Adrenal gland (tissue), 12 donors: Measurements from ENCODE around the gene WDR62. TPM values are rescaled to one million over a fixed set of nuclear protein-coding genes. Genes with fewer than 3 reads are reported as not detected.

Source experiments
- DNase-seq, 7 donors: peaks; one replicate each; pipeline ENCODE4 v3.0.0-alpha.2; 2019 to 2020
- H3K27ac ChIP-seq, 5 donors: fragments of 200-600 bp; sonication (generic) in 4 of 5; 1 replicate in 3 of 5; 2 replicates in 2 of 5; pipeline versions ENCODE4 v1.5.1 to v1.8.0; 2016 to 2020; ENCODE audit warnings: mild to moderate bottlenecking in 1 of 5
- H3K27me3 ChIP-seq: fragments of 200-600 bp; 2 replicates; pipeline ENCODE4 v1.8.0; 2021
- H3K36me3 ChIP-seq, 2 donors: fragments of 200-600 bp; replicated peaks in 1 of 2; 1 replicate in 1 of 2; 2 replicates in 1 of 2; pipeline versions ENCODE4 v1.5.1 to v1.8.0; 2018 to 2022
- H3K4me1 ChIP-seq, 2 donors: fragments of 200-600 bp; replicated peaks in 1 of 2; 1 replicate in 1 of 2; 2 replicates in 1 of 2; pipeline versions ENCODE4 v1.5.1 to v1.8.0; 2018 to 2021
- H3K4me3 ChIP-seq, 4 donors: fragments of 200-600 bp; sonication (generic) in 3 of 4; one replicate each; pipeline ENCODE4 v1.5.1; 2016 to 2018
- H3K9me3 ChIP-seq, 3 donors: fragments of 200-600 bp; sonication (generic) in 1 of 3; replicated peaks in 1 of 3; 1 replicate in 2 of 3; 2 replicates in 1 of 3; pipeline versions ENCODE4 v1.5.1 to v1.8.0; 2016 to 2021
- POLR2A ChIP-seq, 2 donors: fragments of 450-650 bp; IDR thresholded peaks; one replicate each; pipeline ENCODE4 v1.6.1; 2017; ENCODE audit warnings: antibody characterized with exemption in 2 of 2, mild to moderate bottlenecking in 2 of 2, moderate library complexity in 1 of 2
- WGBS, 4 donors: extraction: QIAGEN DNeasy Blood & Tissue Kit in 2 of 4; methylation state at CpG; one replicate each; pipeline versions ENCODE4 v1.1.5 to v1.1.7; 2013 to 2017; 5-methylcytosine and 5-hydroxymethylcytosine counted together
- intact Hi-C, 2 donors: fragments of 100-400 bp; cut with DNase I; formaldehyde crosslinking; loops; one replicate each; pipeline versions ENCODE4 v1.14.1 to v1.15.0; 2022 to 2023
- polyA plus RNA-seq, 3 donors: library from polyadenylated mRNA; stranded (reverse); fragments of 200-250 nt in 2 of 3; fragments of 350-450 nt in 1 of 3; fragmentation: Illumina TruSeq in 1 of 3; extraction: RNeasy Lipid Tissue Mini Kit (QIAGEN cat#74804) in 1 of 3; gene quantifications; one replicate each; pipeline ENCODE4 v1.2.3, GENCODE V29; 2013 to 2014
- total RNA-seq, 9 donors: library from RNA; depleted of rRNA in 4 of 9; stranded (reverse); fragments of >200 nt in 4 of 9; fragments of 120-200 nt in 1 of 9; fragmentation: NEBNext Ultra II Directional in 1 of 9; extraction: Animal tissue kit (Norgen Biotek cat#: 25700) in 1 of 9; gene quantifications; one replicate each; pipeline versions ENCODE4 v1.1.0 to v1.2.4, GENCODE V29; 2013 to 2023
- TF ChIP-seq, protein P1 (sequence below), 6 experiments: fragments of 450-650 bp in 4 of 6; fragments of 200-600 bp in 2 of 6; sonication (generic) in 1 of 6; IDR thresholded peaks; 1 replicate in 5 of 6; 2 replicates in 1 of 6; pipeline versions ENCODE4 v1.5.1 to v1.8.0; 2016 to 2021; ENCODE audit warnings: antibody characterized with exemption in 6 of 6, mild to moderate bottlenecking in 2 of 6, moderate library complexity in 1 of 6
- donor health status: healthy with polysubstance abuse.
- donor health status: Bipolar disorder and iron deficiency.
- donor health status: DM: yes; HTN: yes; CAD: no.
- donor health status: DM: no; HTN: no; CAD: no.
- donor health status: DM: no; HTN: no; CAD: no.
- donor health status: DM: yes; HTN: yes; CAD: no.

Gene WDR62
- total and polyA plus RNA-seq, 12 donors = 0.12 to 2.0 (median 0.70) TPM; not detected in 1

DNA sequence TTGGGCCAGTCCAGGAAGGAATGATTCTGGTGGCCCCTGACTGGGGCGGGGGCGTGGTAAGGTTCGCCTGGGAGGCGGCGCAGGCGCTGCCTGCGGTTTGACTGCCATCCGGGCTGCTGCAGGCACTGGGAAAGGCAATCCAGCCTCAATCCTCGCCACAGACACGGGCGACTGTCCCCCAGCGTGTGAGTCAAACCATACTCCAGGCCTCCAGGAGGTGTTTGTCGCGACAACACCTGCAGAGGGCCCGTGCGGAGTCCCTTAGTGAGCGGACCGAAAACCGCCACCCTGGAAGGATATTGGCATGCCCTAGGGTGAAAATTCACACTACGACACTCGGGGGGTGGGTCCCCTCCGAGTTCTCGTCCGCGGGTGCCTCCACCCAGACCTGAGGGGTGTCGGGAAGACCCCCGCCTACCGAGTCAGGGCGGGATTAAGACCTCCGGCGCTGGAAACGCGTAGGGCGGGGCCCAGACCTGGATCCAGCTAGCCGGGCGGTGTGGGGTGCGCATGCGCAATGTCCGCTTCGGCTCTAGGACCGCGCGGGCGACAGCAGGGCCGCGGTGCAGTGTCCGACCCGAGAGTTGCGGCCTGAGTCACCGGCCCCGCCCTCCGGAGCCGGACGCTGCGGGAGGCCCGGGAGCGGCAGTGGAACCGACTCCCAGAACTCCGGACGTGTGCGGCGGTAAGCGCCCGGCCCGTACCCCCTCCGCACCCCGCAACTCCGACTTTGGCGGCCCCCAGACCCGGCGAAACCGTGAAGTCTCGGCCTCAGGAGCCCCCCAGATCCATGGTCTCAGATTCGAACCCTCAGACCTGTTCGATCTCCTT, 85.0 kb downstream of the WDR62 start, which contains the start of gene CAPNS1:
Gene CAPNS1 (plus strand): TSS at position 594 of the 831 bp plus-strand sequence. CDS start 946 bp downstream, outside the sequence.
- Histone ChIP-seq H3K9me3 (no peaks in the 10 kb centered on the region), H3K36me3 (peaks cover 0 to 30% of the 10 kb centered on the region in 2 donors), H3K4me3 (peak within 1 kb of the TSS; percentile 66 to 98 (median 82)), H3K4me1 (peaks cover 16 to 21% of the 10 kb centered on the region in 2 donors), H3K27me3 (no peaks in the 10 kb centered on the region), H3K27ac (peak within 1 kb of the TSS; percentile 96 to 99 (median 99))
- intact Hi-C loops = no loop called here
- WGBS, 4 donors = 0 to 1% (median 0%) methylated on average over 26 to 75 of the region's 75 CpGs
- DNase-seq = peak; percentile 96 to 98 (median 97)
- TF ChIP-seq, protein P1, sequence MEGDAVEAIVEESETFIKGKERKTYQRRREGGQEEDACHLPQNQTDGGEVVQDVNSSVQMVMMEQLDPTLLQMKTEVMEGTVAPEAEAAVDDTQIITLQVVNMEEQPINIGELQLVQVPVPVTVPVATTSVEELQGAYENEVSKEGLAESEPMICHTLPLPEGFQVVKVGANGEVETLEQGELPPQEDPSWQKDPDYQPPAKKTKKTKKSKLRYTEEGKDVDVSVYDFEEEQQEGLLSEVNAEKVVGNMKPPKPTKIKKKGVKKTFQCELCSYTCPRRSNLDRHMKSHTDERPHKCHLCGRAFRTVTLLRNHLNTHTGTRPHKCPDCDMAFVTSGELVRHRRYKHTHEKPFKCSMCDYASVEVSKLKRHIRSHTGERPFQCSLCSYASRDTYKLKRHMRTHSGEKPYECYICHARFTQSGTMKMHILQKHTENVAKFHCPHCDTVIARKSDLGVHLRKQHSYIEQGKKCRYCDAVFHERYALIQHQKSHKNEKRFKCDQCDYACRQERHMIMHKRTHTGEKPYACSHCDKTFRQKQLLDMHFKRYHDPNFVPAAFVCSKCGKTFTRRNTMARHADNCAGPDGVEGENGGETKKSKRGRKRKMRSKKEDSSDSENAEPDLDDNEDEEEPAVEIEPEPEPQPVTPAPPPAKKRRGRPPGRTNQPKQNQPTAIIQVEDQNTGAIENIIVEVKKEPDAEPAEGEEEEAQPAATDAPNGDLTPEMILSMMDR (IDR thresholded peaks at IDR 0.05) = no peak
- TF ChIP-seq POLR2A (IDR thresholded peaks at IDR 0.05) = peak; percentile 84 to 94

DNA sequence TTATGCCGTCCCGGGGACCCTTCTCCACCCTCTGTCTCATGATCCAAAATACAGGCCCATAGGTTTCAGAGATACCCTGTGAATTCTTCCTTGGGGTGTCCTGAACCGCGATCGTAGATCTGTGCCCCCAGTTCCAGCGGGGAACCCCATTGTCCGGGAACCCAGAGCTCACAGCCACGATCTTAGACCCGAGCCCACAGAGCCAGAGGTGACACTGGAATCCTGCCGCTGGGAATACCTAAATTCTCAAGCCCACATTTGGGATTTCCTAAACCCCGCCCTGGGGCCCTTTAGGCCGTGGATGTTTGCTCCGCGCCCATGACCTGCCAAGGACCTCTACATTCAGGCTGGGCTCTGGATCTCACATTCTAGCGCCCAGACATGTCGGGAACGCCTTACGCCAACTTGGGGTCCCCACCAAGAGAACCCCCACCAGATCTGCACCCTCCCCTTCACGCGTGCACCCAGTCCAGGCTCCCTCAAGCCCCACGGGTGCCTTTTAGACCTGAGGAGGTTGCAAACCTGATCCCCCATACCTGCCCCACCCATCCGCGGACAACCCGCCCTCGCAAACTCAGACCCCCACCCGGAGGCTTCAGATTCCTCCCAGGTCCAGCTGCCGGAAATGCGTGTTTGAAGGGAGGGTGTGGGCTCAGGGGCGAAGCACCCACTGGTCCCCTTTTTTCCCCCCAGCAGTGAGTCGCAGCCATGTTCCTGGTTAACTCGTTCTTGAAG, 85.8 kb downstream of the WDR62 start:
- WGBS, 4 donors = 0 to 2% (median 1%) methylated on average over 21 to 31 of the region's 31 CpGs
- Histone ChIP-seq H3K27me3 (no peaks in the 10 kb centered on the region), H3K27ac (peak overlapping the region; percentile 96 to 99 (median 99)), H3K36me3 (peaks cover 0 to 37% of the 10 kb centered on the region in 2 donors), H3K4me3 (peak overlapping the region; percentile 66 to 98 (median 82)), H3K9me3 (no peaks in the 10 kb centered on the region), H3K4me1 (peaks cover 16 to 21% of the 10 kb centered on the region in 2 donors)
- intact Hi-C loops = no loop called here
- DNase-seq = peak in 6 of 7 donors; percentile 57 to 78 (median 66)
- no peak for TF ChIP-seq POLR2A (IDR thresholded peaks at IDR 0.05)
- TF ChIP-seq, protein P1 (IDR thresholded peaks at IDR 0.05) = no peak

DNA sequence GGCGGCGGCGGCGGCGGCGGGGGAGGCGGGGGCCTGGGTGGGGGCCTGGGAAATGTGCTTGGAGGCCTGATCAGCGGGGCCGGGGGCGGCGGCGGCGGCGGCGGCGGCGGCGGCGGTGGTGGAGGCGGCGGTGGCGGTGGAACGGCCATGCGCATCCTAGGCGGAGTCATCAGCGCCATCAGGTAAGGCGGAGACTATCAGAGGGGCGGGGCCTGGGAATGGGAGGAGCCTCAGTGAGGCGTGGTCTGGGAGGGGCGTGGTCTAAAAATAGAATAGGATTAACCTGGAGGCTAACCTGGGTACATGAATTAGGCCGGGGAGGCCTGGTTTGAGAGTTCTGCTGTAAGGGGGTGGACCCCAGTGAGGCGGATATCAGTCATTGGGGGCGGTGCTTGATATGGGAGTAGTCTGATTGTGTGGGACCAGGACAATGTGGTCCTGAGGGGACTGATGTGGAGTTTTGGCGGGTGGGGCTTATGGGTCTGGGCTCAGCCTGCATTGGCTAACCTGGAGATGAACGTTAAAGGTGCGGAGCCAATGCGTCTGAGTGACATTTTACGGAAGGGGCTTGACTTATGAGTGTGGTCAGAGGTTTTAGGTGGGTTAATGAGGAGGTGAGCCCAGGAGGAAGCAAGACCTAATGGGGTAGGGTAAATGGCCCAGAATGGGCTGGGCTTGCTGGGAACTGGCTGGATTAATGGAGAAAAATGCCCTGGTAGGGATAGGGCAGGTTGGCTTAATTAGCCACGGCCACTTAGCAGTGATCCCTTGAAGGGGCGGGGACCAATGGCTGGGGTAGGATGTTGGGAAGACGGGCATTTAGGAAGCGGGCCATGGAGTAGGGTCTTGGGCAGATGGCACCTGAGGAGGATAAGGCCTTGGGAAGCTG, 86.6 kb downstream of the WDR62 start:
- no peaks in the 10 kb centered on the region for H3K9me3 ChIP-seq
- TF ChIP-seq, protein P1 (IDR thresholded peaks at IDR 0.05) = no peak
- TF ChIP-seq POLR2A (IDR thresholded peaks at IDR 0.05) = peak in 1 of 2 donors; percentile 74
- peaks cover 0 to 45% of the 10 kb centered on the region in 2 donors for H3K36me3 ChIP-seq
- H3K4me1 ChIP-seq = peaks cover 16 to 20% of the 10 kb centered on the region in 2 donors
- DNase-seq = peak; percentile 85 to 96 (median 89)
- no peaks in the 10 kb centered on the region for H3K27me3 ChIP-seq
- peak overlapping the region in 4 of 5 donors; percentile 96 to 99 (median 98) for H3K27ac ChIP-seq
- 19 to 54% (median 26%) methylated on average over 15 to 42 of the region's 42 CpGs for WGBS, 4 donors
- peak overlapping the region in 2 of 4 donors; percentile 71 to 94 for H3K4me3 ChIP-seq
- intact Hi-C loops = no loop called here
